Measurements from ENCODE around the gene CTSD.

Gene CTSD

DNA sequence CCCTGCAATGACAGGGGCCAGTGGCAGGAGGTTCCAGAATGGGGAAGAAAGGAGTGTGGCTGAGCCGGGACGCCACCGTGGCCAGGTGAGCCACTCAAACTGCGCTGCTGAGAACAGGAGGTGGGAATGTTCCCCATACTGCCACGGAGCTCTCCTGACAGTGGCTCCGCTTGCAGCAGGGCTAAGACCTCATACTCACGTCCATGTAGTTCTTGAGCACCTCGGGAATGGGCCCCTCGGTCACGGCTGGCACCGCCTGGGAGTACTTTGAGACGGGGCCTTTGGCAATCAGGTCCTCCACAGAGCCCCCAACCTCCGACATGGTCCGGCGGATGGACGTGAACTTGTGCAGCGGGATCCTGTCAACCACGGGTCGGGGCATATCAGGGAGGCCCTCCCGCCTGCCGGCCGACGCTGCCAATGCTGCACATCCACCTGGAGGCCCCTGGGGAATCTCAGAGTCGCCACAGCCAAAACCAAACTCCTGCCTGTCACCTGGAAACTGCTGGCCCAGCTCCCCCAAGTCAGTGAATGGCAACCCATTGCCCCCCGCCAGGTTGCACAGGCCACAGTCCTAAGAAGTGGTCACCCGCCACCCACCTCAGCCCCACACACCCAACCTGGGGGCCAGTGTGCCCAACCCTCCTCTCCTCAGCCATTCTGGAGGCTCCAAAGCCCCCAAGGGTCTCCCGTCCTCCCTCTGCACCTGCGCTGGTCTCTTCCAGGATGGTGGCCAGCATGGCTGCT, 2.4 kb downstream of the CTSD start:
- TF ChIP-seq FOXP2 (optimal IDR thresholded peaks at IDR 0.05; ENCODE audit: borderline replicate concordance, extremely low read depth, extremely low read length, insufficient read depth) (no peak), POLR2AphosphoS5 (IDR thresholded peaks at IDR 0.05; ENCODE audit: low read depth, low read length) (no peak), TAF1 (IDR thresholded peaks at IDR 0.05; ENCODE audit: borderline replicate concordance, insufficient read depth, low read length) (no peak), SIN3A (IDR thresholded peaks at IDR 0.05; ENCODE audit: borderline replicate concordance, insufficient read depth, low read length) (no peak)
- TF ChIP-seq, protein P1, sequence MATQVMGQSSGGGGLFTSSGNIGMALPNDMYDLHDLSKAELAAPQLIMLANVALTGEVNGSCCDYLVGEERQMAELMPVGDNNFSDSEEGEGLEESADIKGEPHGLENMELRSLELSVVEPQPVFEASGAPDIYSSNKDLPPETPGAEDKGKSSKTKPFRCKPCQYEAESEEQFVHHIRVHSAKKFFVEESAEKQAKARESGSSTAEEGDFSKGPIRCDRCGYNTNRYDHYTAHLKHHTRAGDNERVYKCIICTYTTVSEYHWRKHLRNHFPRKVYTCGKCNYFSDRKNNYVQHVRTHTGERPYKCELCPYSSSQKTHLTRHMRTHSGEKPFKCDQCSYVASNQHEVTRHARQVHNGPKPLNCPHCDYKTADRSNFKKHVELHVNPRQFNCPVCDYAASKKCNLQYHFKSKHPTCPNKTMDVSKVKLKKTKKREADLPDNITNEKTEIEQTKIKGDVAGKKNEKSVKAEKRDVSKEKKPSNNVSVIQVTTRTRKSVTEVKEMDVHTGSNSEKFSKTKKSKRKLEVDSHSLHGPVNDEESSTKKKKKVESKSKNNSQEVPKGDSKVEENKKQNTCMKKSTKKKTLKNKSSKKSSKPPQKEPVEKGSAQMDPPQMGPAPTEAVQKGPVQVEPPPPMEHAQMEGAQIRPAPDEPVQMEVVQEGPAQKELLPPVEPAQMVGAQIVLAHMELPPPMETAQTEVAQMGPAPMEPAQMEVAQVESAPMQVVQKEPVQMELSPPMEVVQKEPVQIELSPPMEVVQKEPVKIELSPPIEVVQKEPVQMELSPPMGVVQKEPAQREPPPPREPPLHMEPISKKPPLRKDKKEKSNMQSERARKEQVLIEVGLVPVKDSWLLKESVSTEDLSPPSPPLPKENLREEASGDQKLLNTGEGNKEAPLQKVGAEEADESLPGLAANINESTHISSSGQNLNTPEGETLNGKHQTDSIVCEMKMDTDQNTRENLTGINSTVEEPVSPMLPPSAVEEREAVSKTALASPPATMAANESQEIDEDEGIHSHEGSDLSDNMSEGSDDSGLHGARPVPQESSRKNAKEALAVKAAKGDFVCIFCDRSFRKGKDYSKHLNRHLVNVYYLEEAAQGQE (IDR thresholded peaks at IDR 0.05; ENCODE audit: insufficient read depth in 1 of 2, low read depth in 2 of 2, low read length in 2 of 2), result no peak

- TF ChIP-seq, protein P1 (IDR thresholded peaks at IDR 0.05; ENCODE audit: insufficient read depth in 1 of 2, low read depth in 2 of 2, low read length in 2 of 2), result no peak
- TF ChIP-seq POLR2AphosphoS5 (IDR thresholded peaks at IDR 0.05; ENCODE audit: low read depth, low read length), result no peak
- TF ChIP-seq FOXP2 (optimal IDR thresholded peaks at IDR 0.05; ENCODE audit: borderline replicate concordance, extremely low read depth, extremely low read length, insufficient read depth), result no peak
- no peak for TF ChIP-seq SIN3A (IDR thresholded peaks at IDR 0.05; ENCODE audit: borderline replicate concordance, insufficient read depth, low read length)
- TF ChIP-seq TAF1 (IDR thresholded peaks at IDR 0.05; ENCODE audit: borderline replicate concordance, insufficient read depth, low read length), result no peak
Measured at GRCh38 chr11:1760351-1761109, 3.2 kb downstream of the CTSD start.

GRCh38 chr11:1759851-1760220, 3.9 kb downstream of the CTSD start:
- TF ChIP-seq POLR2AphosphoS5 (IDR thresholded peaks at IDR 0.05; ENCODE audit: low read depth, low read length) (no peak), FOXP2 (optimal IDR thresholded peaks at IDR 0.05; ENCODE audit: borderline replicate concordance, extremely low read depth, extremely low read length, insufficient read depth) (no peak), SIN3A (IDR thresholded peaks at IDR 0.05; ENCODE audit: borderline replicate concordance, insufficient read depth, low read length) (no peak), TAF1 (IDR thresholded peaks at IDR 0.05; ENCODE audit: borderline replicate concordance, insufficient read depth, low read length) (no peak)
- TF ChIP-seq, protein P1 (IDR thresholded peaks at IDR 0.05; ENCODE audit: insufficient read depth in 1 of 2, low read depth in 2 of 2, low read length in 2 of 2), result no peak

DNA sequence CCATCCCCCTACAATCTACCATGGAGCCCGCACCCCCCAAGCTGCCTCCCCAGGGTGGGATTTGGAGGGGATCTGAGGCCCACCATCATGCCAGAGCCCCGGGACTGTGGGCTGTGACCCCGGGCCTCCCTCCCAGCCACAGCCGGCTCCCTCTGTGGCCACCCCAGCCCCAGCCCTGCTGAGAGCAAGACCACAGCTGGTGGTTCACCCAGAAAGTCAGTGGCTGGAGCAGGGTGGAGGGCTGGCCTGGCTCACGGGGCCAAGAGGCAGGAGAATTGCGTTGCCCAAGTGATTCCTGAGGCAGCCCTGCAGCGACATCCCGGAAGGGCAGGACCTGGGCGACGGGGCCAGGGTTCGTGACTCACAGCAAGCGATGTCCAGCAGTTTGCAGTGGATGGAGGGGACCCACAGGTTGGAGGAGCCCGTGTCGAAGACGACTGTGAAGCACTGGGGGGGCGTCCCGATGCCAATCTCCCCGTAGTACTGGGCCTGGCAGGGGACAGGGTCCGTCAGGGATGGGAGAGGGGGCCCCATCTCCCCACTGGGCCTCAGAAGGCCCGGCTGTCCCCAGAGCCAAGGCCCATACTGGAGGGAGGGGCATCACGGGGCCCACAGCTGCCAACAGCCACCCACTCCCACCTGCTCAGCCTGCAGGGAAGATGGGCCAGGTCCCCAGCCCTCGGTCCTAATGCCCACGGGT, 4.4 kb downstream of the CTSD start:
- TF ChIP-seq POLR2AphosphoS5 (IDR thresholded peaks at IDR 0.05; ENCODE audit: low read depth, low read length), result no peak
- TF ChIP-seq, protein P1 (IDR thresholded peaks at IDR 0.05; ENCODE audit: insufficient read depth in 1 of 2, low read depth in 2 of 2, low read length in 2 of 2), result no peak
- TF ChIP-seq TAF1 (IDR thresholded peaks at IDR 0.05; ENCODE audit: borderline replicate concordance, insufficient read depth, low read length), result no peak
- no peak for TF ChIP-seq SIN3A (IDR thresholded peaks at IDR 0.05; ENCODE audit: borderline replicate concordance, insufficient read depth, low read length)
- TF ChIP-seq FOXP2 (optimal IDR thresholded peaks at IDR 0.05; ENCODE audit: borderline replicate concordance, extremely low read depth, extremely low read length, insufficient read depth), result no peak

Measured in PFSK-1 (cell line).